ENCODE data around the gene STK33. TPM values are rescaled to one million over a fixed set of nuclear protein-coding genes. Genes with fewer than 3 reads are reported as not detected.

The STK33 gene
- total RNA-seq, 1 donor = 1.1 TPM

DNA sequence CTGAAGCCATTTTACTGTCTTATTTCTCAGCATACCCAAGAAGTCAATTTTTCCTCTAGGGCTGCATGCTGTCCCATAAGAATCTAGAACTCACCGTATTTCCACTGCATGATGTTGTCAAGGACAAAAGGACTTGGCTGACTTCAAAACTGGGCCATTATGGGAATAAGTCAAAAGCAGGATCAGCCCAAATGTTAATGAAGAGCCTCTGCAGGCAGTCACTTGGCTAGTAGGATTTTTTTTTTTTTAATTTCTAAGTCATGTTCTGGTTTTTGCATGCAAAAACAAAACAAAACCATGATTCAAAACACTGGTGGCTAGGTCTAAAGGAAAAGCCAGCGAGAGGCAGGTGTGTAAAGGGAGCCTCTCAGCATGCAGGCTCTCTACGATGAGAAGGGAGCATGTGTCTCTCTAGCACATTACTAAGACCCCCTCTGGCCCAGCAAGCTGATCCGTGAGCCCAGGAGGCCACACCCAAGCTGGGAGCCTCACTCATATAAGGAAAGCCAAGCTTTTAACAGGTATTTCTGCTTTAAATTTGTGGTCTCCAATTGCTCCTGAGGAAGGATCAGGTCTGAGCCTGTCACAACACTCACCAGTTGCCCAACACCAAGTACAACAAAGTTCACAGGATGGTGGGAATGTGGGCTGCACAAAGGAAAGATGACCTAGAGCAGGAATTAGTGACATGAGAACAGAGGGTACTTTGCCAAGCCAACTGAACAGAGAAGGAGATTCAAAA is 21.4 kb upstream of the STK33 start:
- TF ChIP-seq, protein P1, sequence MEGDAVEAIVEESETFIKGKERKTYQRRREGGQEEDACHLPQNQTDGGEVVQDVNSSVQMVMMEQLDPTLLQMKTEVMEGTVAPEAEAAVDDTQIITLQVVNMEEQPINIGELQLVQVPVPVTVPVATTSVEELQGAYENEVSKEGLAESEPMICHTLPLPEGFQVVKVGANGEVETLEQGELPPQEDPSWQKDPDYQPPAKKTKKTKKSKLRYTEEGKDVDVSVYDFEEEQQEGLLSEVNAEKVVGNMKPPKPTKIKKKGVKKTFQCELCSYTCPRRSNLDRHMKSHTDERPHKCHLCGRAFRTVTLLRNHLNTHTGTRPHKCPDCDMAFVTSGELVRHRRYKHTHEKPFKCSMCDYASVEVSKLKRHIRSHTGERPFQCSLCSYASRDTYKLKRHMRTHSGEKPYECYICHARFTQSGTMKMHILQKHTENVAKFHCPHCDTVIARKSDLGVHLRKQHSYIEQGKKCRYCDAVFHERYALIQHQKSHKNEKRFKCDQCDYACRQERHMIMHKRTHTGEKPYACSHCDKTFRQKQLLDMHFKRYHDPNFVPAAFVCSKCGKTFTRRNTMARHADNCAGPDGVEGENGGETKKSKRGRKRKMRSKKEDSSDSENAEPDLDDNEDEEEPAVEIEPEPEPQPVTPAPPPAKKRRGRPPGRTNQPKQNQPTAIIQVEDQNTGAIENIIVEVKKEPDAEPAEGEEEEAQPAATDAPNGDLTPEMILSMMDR (IDR thresholded peaks at IDR 0.05; ENCODE audit: insufficient read depth, low read length) = no peak
- H3K4me3 ChIP-seq (ENCODE audit: low read depth, low read length) = no peak overlapping the region
- DNase-seq (ENCODE audit: low read depth) = no peak

DNA sequence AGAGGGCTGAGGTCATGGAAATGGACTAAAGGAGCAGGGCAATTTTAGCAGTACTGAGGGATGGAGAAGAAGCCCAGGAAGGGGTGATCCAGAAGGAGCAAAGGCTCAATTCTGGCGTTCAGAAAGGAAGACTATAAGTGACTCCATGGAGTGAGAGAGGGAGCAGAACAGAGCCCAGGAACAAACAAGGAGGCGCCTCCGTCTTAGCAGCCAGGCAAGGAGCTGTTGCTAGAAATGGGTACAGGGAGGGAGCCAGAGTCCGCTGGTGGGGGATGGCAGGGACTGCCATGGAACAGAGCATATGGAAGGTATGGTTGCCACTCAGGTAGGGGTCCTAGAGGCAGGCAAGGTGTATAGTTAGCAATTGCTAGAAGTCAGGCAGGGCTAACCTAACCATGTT is 20.5 kb upstream of the STK33 start:
- TF ChIP-seq, protein P1 (IDR thresholded peaks at IDR 0.05; ENCODE audit: insufficient read depth, low read length) = no peak
- no peak for DNase-seq (ENCODE audit: low read depth)
- H3K4me3 ChIP-seq (ENCODE audit: low read depth, low read length) = no peak overlapping the region

DNA sequence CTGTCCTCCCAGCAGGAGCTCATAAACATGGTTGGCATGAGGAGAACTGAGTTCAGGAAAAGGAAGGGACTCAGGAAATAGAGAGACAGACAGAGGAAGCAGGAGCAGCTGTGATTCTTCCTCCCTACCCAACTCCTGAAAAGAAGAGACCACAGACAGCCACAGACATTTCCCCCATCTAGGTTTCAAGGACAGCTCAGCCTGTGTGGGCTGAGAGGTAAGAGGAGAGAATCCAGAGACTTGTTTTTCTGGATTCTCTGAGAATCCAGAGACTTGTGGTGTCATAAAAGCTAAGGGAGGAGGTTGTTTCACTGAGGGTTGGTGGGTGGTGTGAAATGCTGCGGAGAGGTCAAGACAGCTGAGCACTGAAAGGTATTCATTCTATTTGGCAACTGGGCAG is 19.0 kb upstream of the STK33 start:
- TF ChIP-seq, protein P1 (IDR thresholded peaks at IDR 0.05; ENCODE audit: insufficient read depth, low read length) = no peak
- DNase-seq (ENCODE audit: low read depth) = no peak
- H3K4me3 ChIP-seq (ENCODE audit: low read depth, low read length) = no peak overlapping the region

DNA sequence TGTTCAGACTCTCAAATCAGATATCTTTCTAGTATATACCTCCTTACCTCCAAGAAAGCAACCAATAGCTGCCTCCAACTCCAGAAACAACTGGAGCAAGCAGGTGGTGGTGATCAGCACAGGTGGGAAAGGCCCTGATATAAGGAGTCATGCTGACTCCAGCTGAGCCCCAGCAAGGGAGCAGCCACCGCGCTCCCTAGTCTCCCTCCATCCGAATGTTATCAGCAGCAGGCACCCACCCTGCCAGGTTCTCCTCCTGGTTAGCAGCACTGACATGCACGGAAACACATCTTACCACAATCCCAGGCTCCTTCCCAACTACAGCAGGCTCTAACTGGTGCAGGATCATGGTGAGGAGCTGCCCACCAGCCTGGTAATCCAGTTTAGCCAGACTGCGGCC is 18.5 kb upstream of the STK33 start:
- TF ChIP-seq, protein P1 (IDR thresholded peaks at IDR 0.05; ENCODE audit: insufficient read depth, low read length) = no peak
- DNase-seq (ENCODE audit: low read depth) = no peak
- H3K4me3 ChIP-seq (ENCODE audit: low read depth, low read length) = no peak overlapping the region

DNA sequence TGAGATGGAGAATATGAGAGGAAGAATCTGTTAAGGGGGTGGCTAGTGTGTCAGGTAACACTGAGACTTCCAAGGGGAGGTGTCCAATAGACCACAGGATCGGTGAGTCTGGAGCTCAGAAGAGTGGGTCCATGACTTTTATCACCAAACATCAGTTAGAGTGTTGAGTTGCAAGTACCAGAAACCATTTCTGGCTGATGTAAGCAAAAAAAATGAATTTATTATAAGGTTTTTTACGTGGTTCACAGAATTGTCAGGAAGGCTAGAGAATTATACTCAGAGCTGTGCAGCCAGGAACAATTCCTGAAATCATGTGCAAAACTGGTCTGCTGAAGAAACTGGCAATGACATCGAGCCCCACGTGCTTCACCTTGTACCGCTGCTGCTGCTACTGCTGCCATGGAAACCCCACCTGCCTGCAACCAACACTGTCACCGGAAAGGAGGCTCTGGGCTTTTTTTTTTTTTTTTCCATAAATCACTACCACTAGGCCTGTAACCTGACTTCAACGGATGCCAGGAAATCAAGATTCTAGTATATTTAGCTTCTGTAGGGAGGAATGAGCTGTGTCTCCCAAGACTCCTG is 16.6 kb upstream of the STK33 start:
- DNase-seq (ENCODE audit: low read depth) = no peak
- H3K4me3 ChIP-seq (ENCODE audit: low read depth, low read length) = no peak overlapping the region
- TF ChIP-seq, protein P1 (IDR thresholded peaks at IDR 0.05; ENCODE audit: insufficient read depth, low read length) = no peak

DNA sequence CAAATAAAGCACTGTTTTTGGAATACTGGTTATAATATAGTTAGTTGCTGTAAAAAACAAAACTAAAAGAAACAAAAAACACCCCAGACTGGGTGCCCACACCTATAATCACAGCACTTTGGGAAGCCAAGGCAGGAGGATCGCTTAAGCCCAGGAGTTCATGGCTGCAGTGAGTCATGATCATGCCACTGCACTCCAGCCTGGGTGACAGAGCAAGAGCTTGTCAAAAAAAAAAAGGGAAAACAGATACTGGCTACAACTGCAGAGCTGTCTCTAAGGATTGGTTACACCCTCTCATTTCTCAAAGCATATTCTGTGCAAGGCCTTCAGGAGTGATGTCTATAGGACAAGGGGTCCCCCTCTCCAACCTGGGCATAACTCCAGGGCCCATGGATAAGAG is 14.6 kb upstream of the STK33 start:
- H3K4me3 ChIP-seq (ENCODE audit: low read depth, low read length) = no peak overlapping the region
- DNase-seq (ENCODE audit: low read depth) = peak; percentile 43
- TF ChIP-seq, protein P1 (IDR thresholded peaks at IDR 0.05; ENCODE audit: insufficient read depth, low read length) = no peak
